ENCODE results near the gene NAALADL2.
"Not testable (repeated sequence)": the region's sequence is repeated elsewhere in the genome, so short reads cannot be mapped to it uniquely, and the experiment has no call there.

NAALADL2 gene

GRCh38 chr3:175601521-175601920 is 742.4 kb downstream of the NAALADL2 start:
- DNase-seq (ENCODE audit: low read depth), result peak; percentile 18

GRCh38 chr3:175605851-175606250 is 746.7 kb downstream of the NAALADL2 start:
- no peak for DNase-seq (ENCODE audit: low read depth)

DNA sequence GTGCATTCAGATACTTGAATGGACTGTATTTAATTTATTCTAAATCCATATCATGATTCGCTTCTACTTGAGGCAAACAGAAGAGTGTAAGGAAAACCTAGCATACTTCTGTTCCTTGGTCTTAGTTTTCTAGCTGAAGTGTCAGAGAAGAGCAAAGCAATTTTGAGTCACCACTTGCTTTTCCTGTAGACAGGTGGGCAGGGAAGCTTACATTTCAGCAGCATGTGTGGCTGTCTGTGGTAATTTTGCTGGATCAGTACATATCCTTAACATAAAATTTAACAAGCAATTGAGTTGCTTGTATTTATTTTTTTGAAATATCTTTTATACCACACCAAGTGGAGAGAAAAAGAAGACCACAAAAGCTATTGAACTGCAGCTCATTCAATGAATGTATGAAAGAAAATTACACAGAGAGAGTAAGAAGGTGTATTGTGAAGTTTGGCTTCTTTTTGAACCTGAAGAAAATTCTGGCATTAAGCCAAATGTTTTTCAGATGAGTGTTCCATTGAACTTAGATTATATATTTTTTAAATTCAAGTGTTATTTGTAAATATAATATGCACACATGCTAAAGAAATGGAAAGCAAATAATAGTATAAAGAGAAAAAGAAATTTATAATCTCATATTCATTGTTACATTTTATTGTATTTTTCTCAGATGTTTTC is 747.6 kb downstream of the NAALADL2 start:
- no peak for DNase-seq (ENCODE audit: low read depth)

GRCh38 chr3:175608356-175608755 is 749.2 kb downstream of the NAALADL2 start:
- no peak for DNase-seq (ENCODE audit: low read depth)

DNA sequence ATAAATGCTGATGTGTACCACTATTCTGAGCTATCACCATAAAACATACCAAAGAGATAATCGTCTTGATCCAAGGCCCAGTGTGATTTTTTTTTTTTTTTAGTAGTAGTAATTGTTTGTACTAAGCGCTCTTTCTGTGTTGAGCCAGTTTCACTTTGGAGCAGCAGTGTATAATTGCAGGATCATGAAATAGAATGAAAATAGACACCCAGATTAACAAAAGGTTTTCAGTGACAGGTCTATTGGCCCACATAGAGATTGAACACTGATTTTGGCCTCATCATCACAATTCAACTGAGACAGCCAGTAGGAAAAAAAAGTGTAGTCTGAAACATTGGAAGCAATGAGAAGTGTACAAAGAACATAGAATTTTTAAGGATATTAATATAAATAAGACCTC is 749.8 kb downstream of the NAALADL2 start:
- DNase-seq (ENCODE audit: low read depth), result no peak

DNA sequence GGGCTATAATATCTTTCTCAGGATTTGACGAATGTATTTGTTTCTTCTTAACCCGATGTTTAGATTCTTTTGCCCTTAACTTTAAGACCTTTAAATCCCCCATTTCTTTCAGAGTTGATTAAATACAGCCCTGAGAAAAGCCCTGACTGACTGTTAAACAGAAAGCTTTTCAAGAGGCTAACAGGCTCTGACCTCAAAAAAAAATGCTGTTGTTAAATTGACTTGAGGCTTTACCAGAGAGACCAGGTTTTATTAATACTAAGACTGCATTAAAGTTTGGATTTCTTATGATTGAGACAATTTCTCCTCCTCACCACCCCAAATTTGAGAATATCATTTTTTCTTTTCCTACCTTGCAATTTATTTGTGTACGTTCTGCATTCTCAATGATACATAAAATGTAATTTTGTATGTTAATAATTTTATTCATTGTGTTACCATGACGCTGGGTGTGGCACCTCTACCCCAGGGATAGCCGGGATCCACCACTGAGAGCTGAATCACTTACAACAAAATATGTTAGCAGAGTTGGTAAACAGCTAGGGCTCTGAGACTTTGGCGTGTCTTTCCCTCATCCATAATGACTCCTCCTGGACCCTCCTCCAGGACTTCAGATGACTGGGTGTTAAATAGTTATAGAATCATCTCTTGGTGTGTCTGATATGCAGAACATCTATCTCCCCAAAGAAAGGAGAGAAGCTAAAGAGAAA is 753.5 kb downstream of the NAALADL2 start:
- no peak for DNase-seq (ENCODE audit: low read depth)

DNA sequence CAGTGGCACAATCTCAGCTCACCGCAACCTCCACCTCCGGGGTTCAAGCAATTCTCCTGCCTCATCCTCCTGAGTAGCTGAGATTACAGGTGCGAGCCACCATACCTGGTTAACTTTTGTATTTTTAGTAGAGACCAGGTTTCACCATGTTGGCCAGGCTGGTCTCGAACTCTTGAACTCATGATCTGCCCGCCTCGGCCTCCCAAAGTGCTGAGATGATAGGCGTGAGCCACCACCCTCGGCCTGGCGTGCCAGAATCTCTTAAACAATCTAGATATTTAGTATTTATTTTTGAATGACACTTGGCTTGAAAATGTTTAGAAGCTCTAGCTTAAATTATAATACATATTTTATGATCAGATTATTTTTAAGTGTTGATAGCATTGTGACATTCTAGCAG is 755.0 kb downstream of the NAALADL2 start:
- not testable (repeated sequence) for DNase-seq (ENCODE audit: low read depth)

DNA sequence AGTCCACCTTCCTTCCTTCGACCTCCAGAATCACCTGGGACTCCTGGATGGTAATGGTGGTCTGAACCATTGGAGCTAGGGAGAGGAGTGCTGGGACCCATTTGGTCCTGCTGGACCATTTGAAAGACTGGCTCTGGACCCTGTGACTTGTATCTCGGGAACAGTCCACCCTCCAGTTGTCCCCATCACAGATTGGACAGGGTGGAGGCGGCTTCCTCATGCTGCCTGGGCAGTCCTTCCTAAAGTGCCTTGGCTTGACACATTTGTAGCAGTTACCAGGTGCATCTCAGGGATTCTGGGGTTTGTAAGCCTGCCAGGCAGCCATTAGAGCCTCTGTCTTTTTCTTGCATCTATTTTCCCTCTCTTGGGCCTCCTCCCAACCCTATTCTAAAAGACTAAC is 758.1 kb downstream of the NAALADL2 start:
- DNase-seq (ENCODE audit: low read depth), result no peak

DNA sequence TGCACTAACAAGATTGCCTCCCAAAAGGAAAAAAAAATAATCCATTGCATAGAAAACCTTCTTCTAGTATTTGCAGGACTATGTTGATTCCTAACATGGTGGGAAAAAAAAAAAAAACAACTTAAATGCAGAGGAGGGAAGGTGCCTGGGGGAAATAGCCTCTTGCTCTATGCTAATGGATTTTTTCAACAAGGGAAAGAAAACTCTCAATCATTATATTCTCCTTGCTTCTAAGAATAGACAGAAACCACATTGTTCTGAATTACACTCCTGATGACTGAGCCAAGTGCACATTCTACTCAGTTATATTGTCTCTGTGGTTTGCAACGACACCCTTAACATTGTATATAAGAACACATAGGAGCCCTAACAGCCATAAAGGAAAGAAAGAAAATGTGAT is 760.2 kb downstream of the NAALADL2 start:
- no peak for DNase-seq (ENCODE audit: low read depth)

DNA sequence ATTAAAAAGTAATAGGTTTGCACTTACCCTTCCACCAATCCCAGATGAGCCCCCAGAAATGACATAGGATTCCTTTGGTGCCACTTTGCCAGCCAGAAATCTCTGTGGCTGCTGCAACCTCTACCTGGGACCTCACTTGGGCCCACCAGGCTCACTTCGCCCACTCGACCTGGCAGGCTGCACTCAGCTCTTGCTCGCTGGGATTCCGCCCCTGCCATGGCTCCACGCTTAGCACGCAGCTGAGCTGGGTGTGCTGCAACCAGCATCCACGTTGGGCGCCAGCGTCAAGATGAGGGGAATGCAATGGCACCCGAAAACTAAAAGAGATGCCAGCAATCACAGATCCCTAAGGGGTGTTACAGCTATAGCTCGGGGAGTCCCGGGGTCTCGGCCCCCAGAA is 761.0 kb downstream of the NAALADL2 start:
- DNase-seq (ENCODE audit: low read depth), result no peak

- no peak for DNase-seq (ENCODE audit: low read depth)
These were observed 761.4 kb downstream of the NAALADL2 start for GRCh38 chr3:175620532-175620931.

GRCh38 chr3:175640958-175641357 is 781.8 kb downstream of the NAALADL2 start:
- DNase-seq (ENCODE audit: low read depth), result no peak

DNA sequence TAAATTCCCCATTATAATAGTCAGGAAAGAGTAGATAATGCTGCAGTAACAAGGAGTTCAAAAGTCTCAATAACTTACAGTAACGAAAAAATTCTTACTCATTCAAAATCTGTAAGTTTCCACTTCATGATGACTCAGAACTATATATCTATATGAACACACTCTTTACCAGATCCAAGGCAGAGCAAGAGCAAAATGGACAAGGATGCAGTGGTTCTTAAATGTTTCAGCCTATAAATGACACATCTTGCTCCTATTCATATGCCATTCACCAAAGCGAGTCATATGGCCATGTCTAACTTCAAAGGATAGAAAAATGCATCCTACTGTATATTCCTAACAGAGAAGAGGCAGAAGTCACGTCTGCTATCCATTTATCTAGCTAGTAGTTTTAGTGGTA is 787.7 kb downstream of the NAALADL2 start:
- no peak for DNase-seq (ENCODE audit: low read depth)

DNA sequence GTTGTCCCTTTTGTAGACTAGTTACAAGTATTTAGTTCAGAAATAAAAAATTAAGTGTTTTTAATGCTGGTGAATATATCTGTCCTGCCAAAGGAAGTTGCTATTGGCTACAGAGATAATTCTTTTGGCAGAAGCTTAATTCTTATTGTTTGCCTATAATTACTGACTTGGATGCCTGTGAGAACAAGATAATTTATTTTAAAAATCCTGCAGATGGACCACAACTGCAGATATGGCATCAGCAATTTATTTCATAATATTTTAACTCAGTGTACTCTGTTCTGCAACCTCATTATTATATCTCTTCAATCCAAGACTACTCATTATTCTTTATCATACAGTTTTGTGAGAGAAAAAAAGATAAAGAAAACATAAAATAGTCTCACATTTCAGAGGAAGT is 789.8 kb downstream of the NAALADL2 start:
- peak; percentile 3 for DNase-seq (ENCODE audit: low read depth)

DNA sequence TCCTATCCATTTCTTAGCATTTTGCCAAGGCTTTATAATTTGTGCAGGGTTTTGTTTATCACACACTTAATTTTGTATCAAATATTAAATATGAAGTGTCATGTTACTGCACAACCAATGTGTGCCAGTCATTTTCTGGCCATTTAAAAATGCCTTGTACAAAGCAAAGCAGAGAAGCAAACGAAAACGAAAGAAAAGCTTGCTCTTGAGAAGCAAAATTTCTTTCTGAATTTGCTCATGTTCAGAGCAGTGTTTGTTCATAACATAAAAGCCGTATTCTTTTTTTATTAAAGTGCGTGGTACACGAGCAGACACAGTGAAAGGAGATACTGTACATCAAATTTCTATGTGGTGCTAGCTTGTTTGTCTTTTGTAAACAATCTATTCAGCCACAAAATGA is 792.6 kb downstream of the NAALADL2 start:
- no peak for DNase-seq (ENCODE audit: low read depth)

DNA sequence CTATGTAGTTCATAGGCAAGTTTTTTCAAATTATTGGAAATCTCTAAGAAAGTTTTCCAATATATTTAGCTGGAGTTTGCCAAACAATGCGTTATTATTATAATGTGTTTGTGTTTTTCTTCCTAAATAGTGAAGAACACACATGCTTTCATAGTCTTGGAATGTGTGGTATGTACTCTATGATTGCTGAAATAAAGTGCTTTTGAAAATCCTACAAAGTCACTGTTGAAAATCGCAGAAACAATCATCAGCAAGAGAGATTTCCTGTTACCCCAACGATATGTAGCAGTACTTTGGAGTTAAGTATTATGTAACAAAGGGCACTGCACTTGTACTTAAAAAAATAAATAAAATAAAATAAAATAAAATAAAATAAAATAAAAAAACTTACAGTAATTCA is 796.2 kb downstream of the NAALADL2 start:
- peak; percentile 41 for DNase-seq (ENCODE audit: low read depth)

GRCh38 chr3:175656461-175656860 is 797.3 kb downstream of the NAALADL2 start:
- DNase-seq (ENCODE audit: low read depth), result no peak

GRCh38 chr3:175659670-175660350 is 800.7 kb downstream of the NAALADL2 start:
- DNase-seq (ENCODE audit: low read depth), result no peak

DNA sequence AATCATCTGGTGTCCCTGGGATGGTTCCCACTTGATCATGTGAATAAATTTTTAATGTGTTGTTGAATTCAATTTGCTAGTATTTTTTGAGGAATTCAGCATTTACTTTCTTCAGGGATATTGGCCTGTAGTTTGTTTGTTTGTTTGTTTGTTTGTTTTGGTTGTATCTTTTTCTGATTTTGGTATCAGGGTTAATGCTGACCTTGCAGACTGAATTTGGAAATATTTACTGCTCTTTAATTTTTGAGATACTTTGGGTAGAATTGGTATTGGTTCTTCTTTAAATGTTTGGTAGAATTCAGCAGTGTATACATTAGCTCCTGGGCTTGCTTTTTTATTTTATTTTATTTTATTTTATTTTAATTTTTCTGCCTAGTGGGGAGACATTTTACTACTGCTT is 803.7 kb downstream of the NAALADL2 start:
- DNase-seq (ENCODE audit: low read depth), result no peak

- DNase-seq (ENCODE audit: low read depth), result no peak
These were observed 805.8 kb downstream of the NAALADL2 start for GRCh38 chr3:175664911-175665310.

DNA sequence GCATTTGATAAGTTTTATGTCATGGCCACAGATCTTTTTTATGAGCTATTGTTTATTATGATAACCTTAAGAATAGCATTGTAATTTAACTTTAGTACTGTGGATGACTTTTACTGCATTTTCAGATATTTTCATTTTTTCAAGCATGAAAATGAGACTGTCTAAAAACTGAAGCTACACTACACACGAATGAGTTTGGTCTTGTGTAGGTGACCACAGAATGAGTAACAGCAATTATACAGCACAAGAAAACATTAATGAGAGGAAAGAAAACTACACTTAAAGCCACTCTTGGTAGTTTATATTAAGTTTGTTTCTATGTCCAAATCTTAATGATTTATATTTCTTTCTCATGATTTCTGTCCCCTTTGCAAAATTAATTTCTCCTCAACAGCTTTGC is 809.2 kb downstream of the NAALADL2 start:
- DNase-seq (ENCODE audit: low read depth), result no peak

DNA sequence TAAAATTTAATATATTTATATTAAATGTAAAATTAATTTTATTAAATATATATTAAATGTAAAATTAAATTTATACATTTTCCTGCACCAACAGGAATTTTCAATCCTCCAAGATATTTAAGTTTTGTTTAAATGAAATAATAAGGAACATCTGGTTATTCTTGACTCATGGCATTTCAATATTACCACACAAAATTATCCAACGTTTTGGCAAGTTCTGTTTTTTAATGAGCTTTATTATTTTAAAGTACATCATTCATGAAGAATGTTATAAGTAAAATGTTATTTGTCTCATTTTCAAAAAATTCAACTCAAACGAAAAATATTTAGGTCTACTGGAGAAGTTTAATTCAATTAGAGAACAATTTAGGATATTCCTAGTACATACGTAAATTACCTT is 811.4 kb downstream of the NAALADL2 start:
- DNase-seq (ENCODE audit: low read depth), result no peak

DNA sequence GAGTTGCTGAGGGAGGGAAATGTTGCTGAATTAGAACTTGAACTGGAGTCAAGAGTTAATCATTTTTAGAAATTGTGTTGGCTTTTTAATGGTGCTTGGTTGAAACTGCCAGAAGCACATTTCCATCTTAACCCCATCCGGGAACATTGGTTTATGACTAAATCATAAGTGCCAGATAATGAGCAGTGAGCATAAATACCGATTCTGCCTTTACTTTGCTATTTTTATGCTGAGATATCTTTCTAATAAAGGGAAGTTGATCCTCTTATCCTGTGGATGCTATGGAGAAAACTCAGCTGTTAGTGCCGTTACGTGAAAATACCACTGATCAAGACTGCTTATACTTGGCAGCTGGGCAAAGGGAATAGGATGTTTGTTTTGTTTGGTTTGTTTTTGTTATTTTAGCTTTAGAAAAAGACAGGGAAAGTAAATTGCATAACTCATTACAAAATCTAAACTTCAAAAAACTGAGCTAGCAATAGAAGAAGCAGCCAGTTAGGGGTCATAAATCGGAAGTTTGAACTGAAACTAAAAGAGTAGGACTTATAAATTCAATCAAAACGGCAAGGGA is 813.1 kb downstream of the NAALADL2 start:
- no peak for DNase-seq (ENCODE audit: low read depth)
